ENCODE measurements around the gene CD151.

DNA sequence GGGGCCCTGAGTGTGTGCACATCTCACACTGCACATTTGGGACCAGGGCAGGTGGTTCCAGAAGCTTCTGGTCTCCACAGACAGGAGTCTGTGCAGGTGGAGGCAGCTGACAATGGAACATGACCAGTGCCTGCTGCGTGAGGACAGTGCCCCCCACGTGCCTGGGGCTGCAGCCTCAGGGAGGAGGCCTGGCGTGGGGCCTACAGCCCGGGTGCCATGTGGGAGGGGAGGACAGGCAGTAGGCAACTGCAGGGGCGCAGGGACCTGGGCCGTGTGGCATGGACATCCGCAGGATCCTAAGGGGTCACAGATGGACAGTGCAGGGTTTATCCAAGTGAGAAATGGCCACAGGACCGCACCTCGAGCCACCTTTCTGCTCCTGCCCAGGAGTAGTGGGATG, 38.7 kb downstream of the CD151 start:
- TF ChIP-seq POLR2A (IDR thresholded peaks at IDR 0.05) (no peak), POLR2AphosphoS5 (IDR thresholded peaks at IDR 0.05) (no peak), EP300 (IDR thresholded peaks at IDR 0.05) (no peak)
- TF ChIP-seq, protein P1, sequence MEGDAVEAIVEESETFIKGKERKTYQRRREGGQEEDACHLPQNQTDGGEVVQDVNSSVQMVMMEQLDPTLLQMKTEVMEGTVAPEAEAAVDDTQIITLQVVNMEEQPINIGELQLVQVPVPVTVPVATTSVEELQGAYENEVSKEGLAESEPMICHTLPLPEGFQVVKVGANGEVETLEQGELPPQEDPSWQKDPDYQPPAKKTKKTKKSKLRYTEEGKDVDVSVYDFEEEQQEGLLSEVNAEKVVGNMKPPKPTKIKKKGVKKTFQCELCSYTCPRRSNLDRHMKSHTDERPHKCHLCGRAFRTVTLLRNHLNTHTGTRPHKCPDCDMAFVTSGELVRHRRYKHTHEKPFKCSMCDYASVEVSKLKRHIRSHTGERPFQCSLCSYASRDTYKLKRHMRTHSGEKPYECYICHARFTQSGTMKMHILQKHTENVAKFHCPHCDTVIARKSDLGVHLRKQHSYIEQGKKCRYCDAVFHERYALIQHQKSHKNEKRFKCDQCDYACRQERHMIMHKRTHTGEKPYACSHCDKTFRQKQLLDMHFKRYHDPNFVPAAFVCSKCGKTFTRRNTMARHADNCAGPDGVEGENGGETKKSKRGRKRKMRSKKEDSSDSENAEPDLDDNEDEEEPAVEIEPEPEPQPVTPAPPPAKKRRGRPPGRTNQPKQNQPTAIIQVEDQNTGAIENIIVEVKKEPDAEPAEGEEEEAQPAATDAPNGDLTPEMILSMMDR (IDR thresholded peaks at IDR 0.05), result no peak

Measured in sigmoid colon (tissue), 4 donors.